ENCODE results near the gene IL3.

IL3 gene

DNA sequence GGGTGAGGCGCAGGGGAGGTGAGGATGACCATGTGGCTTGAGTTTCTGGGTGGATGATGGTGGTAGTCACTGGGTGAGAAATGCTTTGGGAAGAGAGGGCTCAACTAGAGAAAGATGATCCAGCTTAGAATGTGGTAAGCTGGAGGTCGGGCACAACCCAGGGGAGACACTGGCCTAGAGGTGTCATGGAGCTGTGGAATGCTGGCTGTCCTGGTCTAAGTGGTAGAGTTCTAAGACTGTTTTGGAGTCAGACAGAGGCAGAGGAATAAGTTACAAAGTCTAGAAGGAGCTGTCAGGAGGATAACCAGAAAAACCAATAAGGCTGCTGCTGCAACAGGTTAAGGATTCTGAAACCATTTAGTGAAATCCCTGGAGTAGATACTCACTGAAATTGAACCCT lies 29.8 kb upstream of the IL3 start:
- H3K27me3 ChIP-seq (ENCODE audit: control insufficient read depth, insufficient read depth, low read length) = no peaks in the 10 kb centered on the region
- H3K36me3 ChIP-seq (ENCODE audit: control insufficient read depth, insufficient read depth, low read length) = no peaks in the 10 kb centered on the region
- H3K9me3 ChIP-seq (ENCODE audit: control insufficient read depth, low read length) = no peaks in the 10 kb centered on the region
- no peak overlapping the region for H3K9ac ChIP-seq (ENCODE audit: low read length)
- H3K4me1 ChIP-seq (ENCODE audit: control insufficient read depth, insufficient read depth, low read length) = no peaks in the 10 kb centered on the region
- H3K4me3 ChIP-seq (ENCODE audit: low read length) = no peak overlapping the region

DNA sequence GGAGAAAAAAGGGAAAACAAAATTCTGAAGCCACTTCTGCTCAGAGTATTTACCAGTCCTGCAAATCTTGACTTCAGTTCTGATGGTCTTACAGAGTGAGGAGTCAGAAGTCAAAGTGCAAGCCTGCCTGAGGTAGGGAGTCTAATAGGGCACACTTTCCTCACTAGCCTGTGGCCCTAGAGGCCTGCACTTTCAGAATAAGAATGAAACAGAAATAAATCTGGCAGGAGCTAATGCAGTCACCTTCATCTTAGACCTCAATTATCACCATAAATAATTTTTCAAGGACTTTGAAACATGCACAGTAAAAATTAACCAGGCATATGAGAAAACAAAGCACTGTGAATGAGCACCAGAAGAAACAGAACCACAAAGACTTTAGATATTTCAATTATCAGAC lies 28.3 kb upstream of the IL3 start:
- Histone ChIP-seq H3K4me1 (ENCODE audit: control insufficient read depth, insufficient read depth, low read length) (no peaks in the 10 kb centered on the region), H3K9me3 (ENCODE audit: control insufficient read depth, low read length) (no peaks in the 10 kb centered on the region), H3K9ac (ENCODE audit: low read length) (no peak overlapping the region), H3K27me3 (ENCODE audit: control insufficient read depth, insufficient read depth, low read length) (no peaks in the 10 kb centered on the region), H3K4me3 (ENCODE audit: low read length) (no peak overlapping the region), H3K36me3 (ENCODE audit: control insufficient read depth, insufficient read depth, low read length) (no peaks in the 10 kb centered on the region)

DNA sequence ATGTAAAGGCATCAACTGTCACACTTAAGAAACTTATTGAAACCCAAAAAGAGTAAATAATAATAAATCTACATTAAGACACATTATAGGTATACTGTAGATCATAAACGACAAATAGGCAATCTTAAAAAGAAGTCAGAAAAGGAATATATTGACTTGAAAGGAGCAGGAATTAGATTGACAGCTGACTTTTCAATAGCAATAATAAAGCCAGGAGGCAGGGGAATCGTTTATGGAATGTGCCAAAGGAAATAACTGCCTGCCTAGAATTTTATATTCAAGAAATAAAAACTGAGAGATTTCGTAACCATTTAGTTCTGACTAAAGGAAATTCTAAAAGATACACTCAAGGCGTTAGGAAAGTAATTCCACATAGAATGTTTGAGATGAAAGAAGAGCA lies 27.3 kb upstream of the IL3 start:
- no peaks in the 10 kb centered on the region for H3K27me3 ChIP-seq (ENCODE audit: control insufficient read depth, insufficient read depth, low read length)
- H3K4me3 ChIP-seq (ENCODE audit: low read length) = no peak overlapping the region
- no peaks in the 10 kb centered on the region for H3K4me1 ChIP-seq (ENCODE audit: control insufficient read depth, insufficient read depth, low read length)
- H3K36me3 ChIP-seq (ENCODE audit: control insufficient read depth, insufficient read depth, low read length) = no peaks in the 10 kb centered on the region
- H3K9ac ChIP-seq (ENCODE audit: low read length) = no peak overlapping the region
- H3K9me3 ChIP-seq (ENCODE audit: control insufficient read depth, low read length) = no peaks in the 10 kb centered on the region

DNA sequence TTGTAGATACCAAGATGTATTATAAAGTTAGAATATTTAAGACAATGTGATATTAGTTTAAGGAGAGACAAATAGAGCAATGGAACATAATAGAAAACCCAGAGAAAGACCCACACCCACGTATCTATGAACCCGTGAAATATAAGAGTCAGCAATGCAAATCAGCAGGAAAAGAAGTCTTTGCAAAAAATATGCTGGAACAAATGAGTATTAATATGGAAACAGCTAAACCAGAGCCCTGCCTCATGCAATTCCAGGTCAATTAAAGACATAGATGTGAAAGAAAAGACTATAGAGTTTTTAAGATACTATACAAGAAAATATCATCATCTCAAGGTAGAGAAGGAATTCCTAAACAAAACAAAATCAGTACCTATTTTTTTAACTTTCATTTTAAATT lies 23.1 kb upstream of the IL3 start:
- H3K9ac ChIP-seq (ENCODE audit: low read length) = no peak overlapping the region
- H3K4me1 ChIP-seq (ENCODE audit: control insufficient read depth, insufficient read depth, low read length) = no peaks in the 10 kb centered on the region
- no peak overlapping the region for H3K4me3 ChIP-seq (ENCODE audit: low read length)
- H3K9me3 ChIP-seq (ENCODE audit: control insufficient read depth, low read length) = no peaks in the 10 kb centered on the region
- H3K27me3 ChIP-seq (ENCODE audit: control insufficient read depth, insufficient read depth, low read length) = peaks cover 1% of the 10 kb centered on the region
- no peaks in the 10 kb centered on the region for H3K36me3 ChIP-seq (ENCODE audit: control insufficient read depth, insufficient read depth, low read length)

DNA sequence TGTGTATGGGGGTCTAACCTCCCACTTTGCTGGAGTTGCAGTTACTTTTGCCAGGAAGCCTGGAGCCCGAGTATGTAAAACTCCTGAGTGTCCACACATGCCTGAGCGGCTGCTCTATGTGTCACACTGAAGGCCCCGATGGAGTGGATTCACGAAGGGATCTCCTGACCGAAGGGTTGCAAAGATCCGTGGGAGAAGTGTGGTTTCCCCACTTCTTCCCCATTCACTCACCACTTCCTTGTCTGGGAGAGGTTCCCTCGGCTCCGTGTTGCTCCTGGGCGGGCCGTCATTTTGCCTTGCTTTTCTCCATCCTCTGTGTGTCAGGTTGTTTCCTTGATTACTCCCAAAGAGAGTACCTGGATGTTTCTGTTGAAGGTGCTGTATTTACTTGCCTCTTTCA lies 16.2 kb upstream of the IL3 start:
- H3K36me3 ChIP-seq (ENCODE audit: control insufficient read depth, insufficient read depth, low read length) = no peaks in the 10 kb centered on the region
- no peak overlapping the region for H3K4me3 ChIP-seq (ENCODE audit: low read length)
- H3K27me3 ChIP-seq (ENCODE audit: control insufficient read depth, insufficient read depth, low read length) = peaks cover 13% of the 10 kb centered on the region
- H3K4me1 ChIP-seq (ENCODE audit: control insufficient read depth, insufficient read depth, low read length) = no peaks in the 10 kb centered on the region
- no peak overlapping the region for H3K9ac ChIP-seq (ENCODE audit: low read length)
- H3K9me3 ChIP-seq (ENCODE audit: control insufficient read depth, low read length) = no peaks in the 10 kb centered on the region

DNA sequence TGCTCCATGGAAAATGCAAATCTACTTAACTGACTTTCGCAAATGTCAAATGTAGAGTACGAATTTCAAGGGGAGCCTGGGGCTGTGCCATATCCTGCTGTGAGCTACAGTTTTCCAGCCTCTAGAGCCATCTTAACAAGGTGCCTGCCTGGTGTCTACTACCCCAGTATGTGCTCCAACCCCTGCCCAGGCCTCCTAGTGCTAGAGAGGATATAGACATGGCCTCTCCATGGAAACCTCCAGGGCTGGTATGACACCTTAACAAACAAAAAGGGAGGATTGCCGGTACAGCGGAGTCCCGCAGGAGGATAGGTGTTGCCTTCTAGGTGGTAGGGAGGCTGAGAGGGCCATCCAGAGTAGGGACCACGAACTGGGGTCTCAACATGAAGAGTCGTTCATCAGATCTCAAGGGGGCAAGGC lies 13.6 kb upstream of the IL3 start:
- Histone ChIP-seq H3K4me1 (ENCODE audit: control insufficient read depth, insufficient read depth, low read length) (no peaks in the 10 kb centered on the region), H3K4me3 (ENCODE audit: low read length) (no peak overlapping the region), H3K36me3 (ENCODE audit: control insufficient read depth, insufficient read depth, low read length) (no peaks in the 10 kb centered on the region), H3K27me3 (ENCODE audit: control insufficient read depth, insufficient read depth, low read length) (peaks cover 16% of the 10 kb centered on the region), H3K9ac (ENCODE audit: low read length) (no peak overlapping the region), H3K9me3 (ENCODE audit: control insufficient read depth, low read length) (no peaks in the 10 kb centered on the region)

DNA sequence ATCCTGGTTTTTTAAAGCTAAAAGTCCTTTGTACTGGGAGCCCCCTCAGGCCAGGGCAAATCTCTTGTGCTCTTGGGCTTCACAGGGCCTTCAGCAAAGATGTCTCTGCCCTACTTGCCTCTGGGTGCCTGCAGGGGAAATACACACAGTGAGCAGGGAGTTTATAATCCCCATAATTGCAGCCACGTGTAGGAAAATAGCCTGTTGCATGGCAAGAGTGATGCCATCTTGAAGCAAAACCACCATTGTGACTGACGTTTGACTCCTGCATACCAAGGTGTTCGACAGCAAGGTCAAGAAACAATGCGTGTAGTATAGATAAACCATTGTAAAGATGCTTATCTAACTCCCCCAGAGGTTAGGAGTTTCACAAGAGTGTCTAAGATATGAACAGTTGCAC lies 11.4 kb upstream of the IL3 start:
- Histone ChIP-seq H3K36me3 (ENCODE audit: control insufficient read depth, insufficient read depth, low read length) (no peaks in the 10 kb centered on the region), H3K9me3 (ENCODE audit: control insufficient read depth, low read length) (no peaks in the 10 kb centered on the region), H3K4me3 (ENCODE audit: low read length) (no peak overlapping the region), H3K4me1 (ENCODE audit: control insufficient read depth, insufficient read depth, low read length) (no peaks in the 10 kb centered on the region), H3K27me3 (ENCODE audit: control insufficient read depth, insufficient read depth, low read length) (peaks cover 2% of the 10 kb centered on the region), H3K9ac (ENCODE audit: low read length) (no peak overlapping the region)

DNA sequence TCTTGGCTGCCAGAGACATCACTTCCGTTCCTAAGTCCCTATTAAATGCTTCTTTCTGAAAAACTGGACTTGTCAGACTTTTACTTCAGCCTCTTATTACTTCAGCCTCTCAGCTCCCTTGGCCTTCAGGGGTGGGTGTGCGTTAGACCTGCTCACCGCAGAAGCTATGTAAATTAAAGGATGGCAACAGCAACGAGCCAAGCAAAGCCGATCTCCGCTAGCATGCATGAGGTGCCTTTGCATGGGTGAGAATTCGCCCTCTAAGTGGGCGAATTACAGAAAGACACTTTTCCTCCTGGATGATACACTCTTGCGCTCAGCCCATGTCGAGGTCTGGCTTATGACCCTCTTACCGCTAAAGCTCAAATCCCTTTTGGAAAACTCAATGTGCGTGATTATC lies 10.9 kb upstream of the IL3 start:
- Histone ChIP-seq H3K4me1 (ENCODE audit: control insufficient read depth, insufficient read depth, low read length) (no peaks in the 10 kb centered on the region), H3K36me3 (ENCODE audit: control insufficient read depth, insufficient read depth, low read length) (no peaks in the 10 kb centered on the region), H3K4me3 (ENCODE audit: low read length) (no peak overlapping the region), H3K27me3 (ENCODE audit: control insufficient read depth, insufficient read depth, low read length) (peaks cover 2% of the 10 kb centered on the region), H3K9ac (ENCODE audit: low read length) (no peak overlapping the region), H3K9me3 (ENCODE audit: control insufficient read depth, low read length) (no peaks in the 10 kb centered on the region)

DNA sequence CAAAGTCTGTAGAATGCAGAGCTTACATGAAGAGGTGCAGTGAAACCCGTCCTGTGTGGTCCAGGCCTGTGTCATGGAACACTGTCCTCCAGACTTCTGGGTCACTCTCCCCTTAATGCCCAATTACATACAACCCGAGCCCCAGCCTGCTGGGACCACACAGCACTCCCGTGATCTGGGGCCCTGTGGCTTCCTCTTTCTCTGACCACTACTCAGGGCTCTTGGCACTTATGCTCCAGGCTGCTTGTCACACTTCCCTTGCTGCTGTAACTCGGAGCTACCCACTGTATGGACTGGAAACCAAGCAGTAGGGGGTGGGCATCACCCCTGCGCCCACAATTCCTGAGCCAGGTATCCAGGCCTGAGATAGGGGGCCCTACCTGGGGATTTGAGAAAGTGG lies 10.3 kb upstream of the IL3 start:
- no peaks in the 10 kb centered on the region for H3K4me1 ChIP-seq (ENCODE audit: control insufficient read depth, insufficient read depth, low read length)
- no peak overlapping the region for H3K9ac ChIP-seq (ENCODE audit: low read length)
- H3K27me3 ChIP-seq (ENCODE audit: control insufficient read depth, insufficient read depth, low read length) = peaks cover 2% of the 10 kb centered on the region
- no peaks in the 10 kb centered on the region for H3K36me3 ChIP-seq (ENCODE audit: control insufficient read depth, insufficient read depth, low read length)
- no peak overlapping the region for H3K4me3 ChIP-seq (ENCODE audit: low read length)
- no peaks in the 10 kb centered on the region for H3K9me3 ChIP-seq (ENCODE audit: control insufficient read depth, low read length)

DNA sequence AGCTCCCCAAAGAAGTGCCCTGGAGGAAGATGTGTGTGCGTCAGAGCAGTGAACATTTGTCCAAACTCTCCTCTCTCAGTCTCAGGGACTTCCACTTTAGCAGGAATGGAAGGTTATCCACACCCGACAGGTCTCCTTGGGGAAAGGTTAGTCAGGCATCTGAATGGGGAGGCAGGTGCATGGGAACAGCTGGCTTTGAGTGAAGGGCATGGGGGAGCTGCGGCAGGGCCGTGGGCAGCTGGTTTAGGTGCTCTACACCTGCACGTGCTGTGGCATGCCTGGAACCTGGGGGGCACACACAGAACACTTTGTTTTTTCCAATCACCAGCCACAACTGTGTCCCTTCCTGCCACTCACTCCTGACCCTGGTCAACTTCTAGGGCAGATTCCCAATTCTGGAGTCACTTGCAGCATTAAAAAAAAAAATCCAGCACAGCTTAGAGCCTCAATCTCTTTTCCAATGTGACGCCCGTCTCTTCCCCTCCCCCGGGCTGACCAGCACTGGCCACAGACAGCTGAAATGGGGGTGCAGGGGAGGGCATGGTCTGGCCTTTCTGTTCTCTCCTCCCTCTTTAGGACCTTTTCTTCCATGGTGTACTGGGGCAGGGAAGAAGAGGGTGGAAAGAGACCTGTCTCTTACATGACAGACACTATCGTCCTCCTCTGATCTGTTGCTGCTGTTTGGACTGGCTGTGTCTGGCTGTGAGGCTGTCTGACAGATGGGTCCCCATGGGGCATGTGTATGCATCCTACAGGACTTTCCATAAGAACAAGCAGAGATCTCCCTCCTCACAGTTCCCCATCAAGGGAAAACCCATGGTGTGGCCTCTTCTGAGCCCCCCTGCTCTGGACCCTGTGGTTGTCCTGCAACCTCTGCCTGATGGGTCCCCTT lies 9.5 kb upstream of the IL3 start:
- H3K9me3 ChIP-seq (ENCODE audit: control insufficient read depth, low read length) = no peaks in the 10 kb centered on the region
- H3K27me3 ChIP-seq (ENCODE audit: control insufficient read depth, insufficient read depth, low read length) = peaks cover 2% of the 10 kb centered on the region
- H3K9ac ChIP-seq (ENCODE audit: low read length) = no peak overlapping the region
- no peaks in the 10 kb centered on the region for H3K4me1 ChIP-seq (ENCODE audit: control insufficient read depth, insufficient read depth, low read length)
- no peaks in the 10 kb centered on the region for H3K36me3 ChIP-seq (ENCODE audit: control insufficient read depth, insufficient read depth, low read length)
- no peak overlapping the region for H3K4me3 ChIP-seq (ENCODE audit: low read length)

DNA sequence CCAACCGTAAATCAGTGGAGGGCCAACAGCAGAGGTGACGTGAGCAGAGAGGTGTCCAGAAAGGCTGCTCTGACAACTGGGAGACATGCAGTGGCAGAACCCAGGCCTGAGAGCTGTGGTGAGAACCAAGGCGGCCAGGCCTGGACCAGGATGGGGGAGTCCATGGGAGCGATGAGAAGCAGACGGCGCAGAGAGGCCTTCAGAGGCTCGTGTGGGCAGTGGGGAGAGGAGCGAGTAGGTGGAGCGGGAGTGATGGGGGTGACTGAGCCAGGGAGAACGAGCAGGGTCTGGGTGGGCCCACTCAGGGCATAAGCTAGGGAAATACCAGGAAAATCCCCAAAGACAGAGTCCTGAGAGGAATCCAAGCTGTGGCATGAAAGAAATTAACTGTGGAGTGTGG lies 7.9 kb upstream of the IL3 start:
- Histone ChIP-seq H3K9me3 (ENCODE audit: control insufficient read depth, low read length) (no peaks in the 10 kb centered on the region), H3K36me3 (ENCODE audit: control insufficient read depth, insufficient read depth, low read length) (no peaks in the 10 kb centered on the region), H3K9ac (ENCODE audit: low read length) (no peak overlapping the region), H3K27me3 (ENCODE audit: control insufficient read depth, insufficient read depth, low read length) (peaks cover 2% of the 10 kb centered on the region), H3K4me3 (ENCODE audit: low read length) (no peak overlapping the region), H3K4me1 (ENCODE audit: control insufficient read depth, insufficient read depth, low read length) (no peaks in the 10 kb centered on the region)

DNA sequence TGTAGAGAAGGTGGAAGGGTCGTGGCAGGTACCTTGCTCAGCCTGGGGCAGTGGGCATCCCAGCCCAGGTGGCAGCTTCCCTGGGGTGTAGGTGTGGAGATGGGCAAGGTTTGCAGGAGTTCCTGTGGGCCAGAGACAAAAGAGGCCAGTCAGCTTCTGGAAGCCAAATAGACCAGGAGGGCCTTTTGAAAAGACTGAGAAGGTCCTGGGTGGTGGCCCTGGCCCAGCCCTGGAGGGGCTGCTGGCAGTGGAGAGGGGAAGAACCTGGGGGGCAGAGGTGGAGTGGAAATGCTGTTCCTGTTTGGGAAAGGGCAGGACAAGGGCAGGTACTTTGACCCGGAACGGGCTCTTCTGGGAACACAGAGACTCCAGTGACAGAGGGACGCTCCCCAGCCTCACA lies 7.0 kb upstream of the IL3 start:
- Histone ChIP-seq H3K9me3 (ENCODE audit: control insufficient read depth, low read length) (no peaks in the 10 kb centered on the region), H3K4me3 (ENCODE audit: low read length) (no peak overlapping the region), H3K4me1 (ENCODE audit: control insufficient read depth, insufficient read depth, low read length) (no peaks in the 10 kb centered on the region), H3K27me3 (ENCODE audit: control insufficient read depth, insufficient read depth, low read length) (peaks cover 2% of the 10 kb centered on the region), H3K9ac (ENCODE audit: low read length) (no peak overlapping the region), H3K36me3 (ENCODE audit: control insufficient read depth, insufficient read depth, low read length) (no peaks in the 10 kb centered on the region)

Data from mucosa of stomach (tissue), 1 donor.